ENCODE results near the gene MGMT. TPM values are rescaled to one million over a fixed set of nuclear protein-coding genes. Genes with fewer than 3 reads are reported as not detected.

The MGMT gene
- total and polyA plus RNA-seq, 2 of the 4 experiments (the other 2 are of a cell fraction): 11.5 to 17.8 TPM

- POLR2A ChIA-PET (ENCODE audit: unreplicated experiment): no interaction called here
These were observed 190.4 kb downstream of the MGMT start for GRCh38 chr10:129657297-129658017.

More at GRCh38 chr10:129657297-129658017, 190.4 kb downstream of the MGMT start:
- CTCF ChIA-PET: no interaction called here
- Histone ChIP-seq H3K27me3 (ENCODE audit: control insufficient read depth, insufficient read depth, low read length) (no peaks in the 10 kb centered on the region), H3K4me1 (ENCODE audit: control insufficient read depth, insufficient read depth, low read length) (no peaks in the 10 kb centered on the region; the same call in 1 of the 2 replicates), H3K14ac (replicated peaks; ENCODE audit: low read depth, low read length) (no peak overlapping the region), H3K4ac (ENCODE audit: low read depth, low read length) (no peak overlapping the region), H3K9me3 (ENCODE audit: control insufficient read depth, insufficient read depth, low read length) (no peaks in the 10 kb centered on the region), H4K20me1 (ENCODE audit: insufficient read depth, low read length) (no peaks in the 10 kb centered on the region), H4K5ac (ENCODE audit: low read depth, low read length) (no peak overlapping the region), H3K27ac (ENCODE audit: insufficient read depth, low read length) (no peak overlapping the region), H3K18ac (ENCODE audit: low read depth, low read length) (no peak overlapping the region), H3K4me2 (ENCODE audit: low read depth, low read length) (no peak overlapping the region), H2BK120ac (ENCODE audit: low read depth, low read length) (no peak overlapping the region), H3K56ac (ENCODE audit: extremely low read depth, insufficient read depth, low read length) (no peak overlapping the region), H2BK15ac (ENCODE audit: low read depth, low read length) (no peak overlapping the region), H3K23ac (ENCODE audit: low read depth, low read length) (no peak overlapping the region), H2AK5ac (ENCODE audit: low read depth, low read length) (no peak overlapping the region), H3K9me1 (ENCODE audit: insufficient read depth, low read length) (no peaks in the 10 kb centered on the region), H2BK5ac (ENCODE audit: low read depth, low read length, poor library complexity, severe bottlenecking) (no peak overlapping the region), H3K9ac (ENCODE audit: low read depth, low read length) (no peak overlapping the region), H3K36me3 (ENCODE audit: control insufficient read depth, insufficient read depth, low read length) (no peaks in the 10 kb centered on the region), H2BK20ac (ENCODE audit: low read depth, low read length) (no peak overlapping the region), H3K79me1 (ENCODE audit: low read depth in 1 of 2, low read length in 2 of 2) (no peaks in the 10 kb centered on the region), H2AFZ (replicated peaks; ENCODE audit: low read length, poor library complexity) (no peak overlapping the region), H4K91ac (ENCODE audit: insufficient read depth, low read depth, low read length) (no peak overlapping the region), H2AK9ac (replicated peaks; ENCODE audit: low read depth, low read length, poor library complexity) (no peak overlapping the region), H4K8ac (ENCODE audit: low read depth in 2 of 2, low read length in 2 of 2) (no peak overlapping the region), H3K4me3 (ENCODE audit: insufficient read depth, low read depth, low read length) (no peak overlapping the region)
- 50% methylated on average over 1 of the region's 8 CpGs; no CpG with 5 or more reads in 1 of the 2 experiments for WGBS, 2 experiments (ENCODE audit: extremely low coverage in 2 of 2, insufficient read length in 1 of 2)
- in situ Hi-C loops (cut with MboI; ENCODE audit: low sequenced_read_pairs): no loop called here
- DNase-seq (no peak), ATAC-seq (ENCODE audit: low read depth) (no peak)
- BruUV-seq (replicated peaks): no TSS peak
- TF ChIP-seq FOS (IDR thresholded peaks at IDR 0.05; ENCODE audit: low read depth, low read length) (no peak), POLR2A (IDR thresholded peaks at IDR 0.05; ENCODE audit: low read depth, low read length) (no peak), MXI1 (IDR thresholded peaks at IDR 0.05; ENCODE audit: borderline replicate concordance, low read depth, low read length) (no peak), USF2 (IDR thresholded peaks at IDR 0.05; ENCODE audit: low read depth, low read length) (no peak), CEBPB (IDR thresholded peaks at IDR 0.05; ENCODE audit: low read depth, low read length) (no peak), BHLHE40 (IDR thresholded peaks at IDR 0.05; ENCODE audit: low read depth, low read length) (no peak), MAFK (IDR thresholded peaks at IDR 0.05; ENCODE audit: low read depth, low read length) (no peak), SMC3 (IDR thresholded peaks at IDR 0.05; ENCODE audit: low read depth, low read length) (no peak), CTCF (conservative IDR thresholded peaks at IDR 0.05; ENCODE audit: low read depth, low read length) (no peak), RFX5 (IDR thresholded peaks at IDR 0.05; ENCODE audit: low read depth, low read length) (no peak), NFE2L2 (IDR thresholded peaks at IDR 0.05; ENCODE audit: low read depth, low read length) (no peak), MAZ (IDR thresholded peaks at IDR 0.05; ENCODE audit: borderline replicate concordance, low read depth, low read length) (no peak), CHD1 (IDR thresholded peaks at IDR 0.05; ENCODE audit: low read depth, low read length) (no peak)
- dilution Hi-C loops (cut with HindIII; ENCODE audit: low sequenced_read_pairs, unreplicated experiment): no loop called here
- intact Hi-C loops (cut with micrococcal nuclease): no loop called here

Measured in IMR-90 (cell line).